ENCODE results near the gene SYNGR1. TPM values are rescaled to one million over a fixed set of nuclear protein-coding genes. Genes with fewer than 3 reads are reported as not detected.
"Not testable (repeated sequence)": the region's sequence is repeated elsewhere in the genome, so short reads cannot be mapped to it uniquely, and the experiment has no call there.

Gene SYNGR1
- total and polyA plus RNA-seq, 2 experiments from 2014 or later, result 30.9 to 37.0 TPM

DNA sequence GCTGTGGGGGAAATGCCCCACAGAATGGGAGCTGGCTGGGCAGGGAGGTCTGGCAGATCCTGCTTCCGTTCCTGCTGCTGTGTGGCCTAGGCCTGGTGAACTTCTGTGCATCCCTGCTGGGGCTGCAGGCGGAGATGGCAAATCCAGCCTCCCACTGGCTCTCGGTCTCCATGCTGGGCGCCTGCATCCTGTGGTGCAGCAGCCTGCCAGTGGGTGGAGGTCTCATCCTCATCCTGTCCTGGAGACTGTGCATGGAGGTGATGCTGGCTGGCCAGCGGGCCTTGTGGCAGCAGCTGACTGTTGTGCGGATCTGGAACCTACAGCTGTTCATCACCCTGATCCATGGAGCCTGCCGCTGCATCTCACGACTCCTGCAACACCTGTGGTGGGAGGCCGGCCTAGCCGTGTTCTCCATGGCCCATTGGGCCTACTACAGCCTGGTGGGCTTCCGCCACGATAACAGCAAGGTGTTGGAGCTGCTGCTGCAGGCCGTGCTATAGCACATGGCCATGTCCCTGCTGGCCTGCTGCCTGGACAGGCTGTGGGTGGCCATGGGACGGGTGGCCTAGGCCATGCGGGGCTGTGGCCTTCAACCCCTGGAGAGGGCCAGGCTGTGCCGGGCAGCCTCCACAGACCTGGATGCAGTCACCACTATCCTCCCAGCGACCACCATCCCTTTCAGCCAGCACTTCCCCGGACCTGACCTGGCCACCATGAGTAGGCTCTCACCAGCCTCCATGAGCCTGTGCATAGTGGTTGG is 21.6 kb upstream of the SYNGR1 start (continued):
- TF ChIP-seq, protein P1, sequence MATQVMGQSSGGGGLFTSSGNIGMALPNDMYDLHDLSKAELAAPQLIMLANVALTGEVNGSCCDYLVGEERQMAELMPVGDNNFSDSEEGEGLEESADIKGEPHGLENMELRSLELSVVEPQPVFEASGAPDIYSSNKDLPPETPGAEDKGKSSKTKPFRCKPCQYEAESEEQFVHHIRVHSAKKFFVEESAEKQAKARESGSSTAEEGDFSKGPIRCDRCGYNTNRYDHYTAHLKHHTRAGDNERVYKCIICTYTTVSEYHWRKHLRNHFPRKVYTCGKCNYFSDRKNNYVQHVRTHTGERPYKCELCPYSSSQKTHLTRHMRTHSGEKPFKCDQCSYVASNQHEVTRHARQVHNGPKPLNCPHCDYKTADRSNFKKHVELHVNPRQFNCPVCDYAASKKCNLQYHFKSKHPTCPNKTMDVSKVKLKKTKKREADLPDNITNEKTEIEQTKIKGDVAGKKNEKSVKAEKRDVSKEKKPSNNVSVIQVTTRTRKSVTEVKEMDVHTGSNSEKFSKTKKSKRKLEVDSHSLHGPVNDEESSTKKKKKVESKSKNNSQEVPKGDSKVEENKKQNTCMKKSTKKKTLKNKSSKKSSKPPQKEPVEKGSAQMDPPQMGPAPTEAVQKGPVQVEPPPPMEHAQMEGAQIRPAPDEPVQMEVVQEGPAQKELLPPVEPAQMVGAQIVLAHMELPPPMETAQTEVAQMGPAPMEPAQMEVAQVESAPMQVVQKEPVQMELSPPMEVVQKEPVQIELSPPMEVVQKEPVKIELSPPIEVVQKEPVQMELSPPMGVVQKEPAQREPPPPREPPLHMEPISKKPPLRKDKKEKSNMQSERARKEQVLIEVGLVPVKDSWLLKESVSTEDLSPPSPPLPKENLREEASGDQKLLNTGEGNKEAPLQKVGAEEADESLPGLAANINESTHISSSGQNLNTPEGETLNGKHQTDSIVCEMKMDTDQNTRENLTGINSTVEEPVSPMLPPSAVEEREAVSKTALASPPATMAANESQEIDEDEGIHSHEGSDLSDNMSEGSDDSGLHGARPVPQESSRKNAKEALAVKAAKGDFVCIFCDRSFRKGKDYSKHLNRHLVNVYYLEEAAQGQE (IDR thresholded peaks at IDR 0.05; ENCODE audit: unreplicated experiment), result no peak
- TF ChIP-seq EZH2 (IDR thresholded peaks at IDR 0.05; ENCODE audit: low read depth, unreplicated experiment), result no peak

DNA sequence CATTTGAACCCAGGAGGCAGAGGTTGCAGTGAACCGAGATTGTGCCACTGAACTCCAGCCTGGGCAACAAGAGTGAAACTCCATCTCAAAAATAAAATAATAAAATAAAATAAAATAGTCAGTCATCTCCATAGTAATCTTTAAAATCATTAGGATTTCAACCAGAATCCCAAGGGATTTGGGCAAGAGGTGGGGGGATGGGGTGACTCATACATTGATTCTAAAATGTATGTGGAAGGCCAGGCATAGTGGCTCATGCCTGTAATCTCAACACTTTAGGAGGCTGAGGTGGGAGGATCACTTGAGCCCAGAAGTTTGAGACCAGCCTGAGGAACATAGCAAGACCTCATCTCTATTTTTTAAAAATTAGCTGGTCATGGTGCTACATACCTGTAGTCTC is 19.2 kb upstream of the SYNGR1 start:
- not testable (repeated sequence) for H3K4me3 Mint-ChIP-seq

DNA sequence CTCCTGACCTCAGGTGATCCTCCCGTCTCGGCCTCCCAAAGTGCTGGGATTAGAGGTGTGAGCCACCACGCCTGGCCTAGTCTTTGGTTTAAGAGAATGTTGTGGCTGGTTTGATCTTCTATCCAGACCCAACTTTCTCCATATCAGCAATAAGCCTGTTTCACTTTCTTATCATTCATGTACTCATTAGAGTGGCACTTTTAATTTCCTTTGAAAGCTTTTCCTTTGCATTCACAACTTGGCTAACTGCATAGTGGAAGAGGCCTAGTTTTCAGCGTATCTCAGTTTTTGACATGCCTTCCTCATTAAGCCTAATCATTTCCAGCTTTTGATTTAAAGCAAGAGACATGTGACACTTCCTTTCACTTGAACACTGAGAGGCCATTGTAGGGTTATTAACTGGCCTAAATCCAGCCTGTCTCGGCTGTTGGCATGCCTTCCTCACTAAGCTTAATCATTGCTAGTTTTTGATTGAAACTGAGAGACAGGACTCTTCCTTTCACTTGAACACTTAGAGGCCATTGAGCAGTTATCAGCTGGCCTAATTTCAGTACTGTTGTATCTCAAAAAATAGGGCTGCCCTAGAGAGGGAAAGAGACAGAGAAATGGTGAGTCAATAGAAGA is 17.2 kb upstream of the SYNGR1 start:
- no peak overlapping the region for H3K4me2 ChIP-seq
- no peak overlapping the region for H3K27ac ChIP-seq (ENCODE audit: low read depth)
- no peaks in the 10 kb centered on the region for H3K4me1 Mint-ChIP-seq
- H3K4me1 ChIP-seq (ENCODE audit: insufficient read depth), result no peaks in the 10 kb centered on the region
- H3K79me2 ChIP-seq (replicated peaks; ENCODE audit: insufficient read depth), result no peaks in the 10 kb centered on the region
- H3K4me3 ChIP-seq, result no peak overlapping the region
- DNase-seq (ENCODE audit: low spot score) (no peak), ATAC-seq (no peak)
- H4K20me1 ChIP-seq (replicated peaks; ENCODE audit: insufficient read depth), result no peaks in the 10 kb centered on the region
- no peaks in the 10 kb centered on the region for H3K27me3 ChIP-seq (ENCODE audit: insufficient read depth)
- no peak overlapping the region for H3K4me3 Mint-ChIP-seq
- no peaks in the 10 kb centered on the region for H3K36me3 ChIP-seq (ENCODE audit: insufficient read depth)
- H2AFZ ChIP-seq, result no peak overlapping the region
- H3K27ac Mint-ChIP-seq, result no peak overlapping the region
- peaks cover 6% of the 10 kb centered on the region for H3K27me3 Mint-ChIP-seq (ENCODE audit: insufficient read depth, low read depth, poor library complexity)
- H3F3A ChIP-seq (replicated peaks; ENCODE audit: low read depth), result no peaks in the 10 kb centered on the region
- no peaks in the 10 kb centered on the region for H3K9me3 Mint-ChIP-seq
- TF ChIP-seq EZH2phosphoT487 (IDR thresholded peaks at IDR 0.05; ENCODE audit: unreplicated experiment) (no peak), NANOG (IDR thresholded peaks at IDR 0.05; ENCODE audit: borderline replicate concordance) (no peak), ZNF331 (CRISPR knock-in tag; IDR thresholded peaks at IDR 0.05; ENCODE audit: low read depth) (no peak)
- TF ChIP-seq, protein P2, sequence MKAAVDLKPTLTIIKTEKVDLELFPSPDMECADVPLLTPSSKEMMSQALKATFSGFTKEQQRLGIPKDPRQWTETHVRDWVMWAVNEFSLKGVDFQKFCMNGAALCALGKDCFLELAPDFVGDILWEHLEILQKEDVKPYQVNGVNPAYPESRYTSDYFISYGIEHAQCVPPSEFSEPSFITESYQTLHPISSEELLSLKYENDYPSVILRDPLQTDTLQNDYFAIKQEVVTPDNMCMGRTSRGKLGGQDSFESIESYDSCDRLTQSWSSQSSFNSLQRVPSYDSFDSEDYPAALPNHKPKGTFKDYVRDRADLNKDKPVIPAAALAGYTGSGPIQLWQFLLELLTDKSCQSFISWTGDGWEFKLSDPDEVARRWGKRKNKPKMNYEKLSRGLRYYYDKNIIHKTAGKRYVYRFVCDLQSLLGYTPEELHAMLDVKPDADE (IDR thresholded peaks at IDR 0.05), result no peak
- H3K36me3 Mint-ChIP-seq (ENCODE audit: low read depth), result no peaks in the 10 kb centered on the region
- H3K9me2 ChIP-seq (ENCODE audit: insufficient read depth), result no peaks in the 10 kb centered on the region

More for the DNA sequence above, 19.2 kb upstream of the SYNGR1 start:
- not testable (repeated sequence) for H3K4me1 ChIP-seq (ENCODE audit: insufficient read depth); H3F3A ChIP-seq (replicated peaks; ENCODE audit: low read depth); H3K4me2 ChIP-seq; H3K79me2 ChIP-seq (replicated peaks; ENCODE audit: insufficient read depth); H3K27ac Mint-ChIP-seq; H3K4me3 ChIP-seq; H3K9me3 Mint-ChIP-seq; H3K27me3 Mint-ChIP-seq (ENCODE audit: insufficient read depth, low read depth, poor library complexity); H3K27me3 ChIP-seq (ENCODE audit: insufficient read depth); H2AFZ ChIP-seq; ATAC-seq; DNase-seq (ENCODE audit: low spot score); H3K36me3 Mint-ChIP-seq (ENCODE audit: low read depth); H3K9me2 ChIP-seq (ENCODE audit: insufficient read depth); H3K36me3 ChIP-seq (ENCODE audit: insufficient read depth); H4K20me1 ChIP-seq (replicated peaks; ENCODE audit: insufficient read depth); H3K4me1 Mint-ChIP-seq; H3K27ac ChIP-seq (ENCODE audit: low read depth)
